Mucosa of stomach (tissue), 1 donor: ENCODE results near the gene FN1.

Experiments used
- H3K27me3 ChIP-seq: one replicate; pipeline ENCODE4 v1.7.0; 2013; ENCODE audit warnings: mild to moderate bottlenecking, low read length; ENCODE audit not compliant: control insufficient read depth, insufficient read depth
- H3K36me3 ChIP-seq: one replicate; pipeline ENCODE4 v1.7.0; 2013; ENCODE audit warnings: low read length; ENCODE audit not compliant: control insufficient read depth, insufficient read depth
- H3K4me1 ChIP-seq: one replicate; pipeline ENCODE4 v1.7.0; 2013; ENCODE audit warnings: mild to moderate bottlenecking, low read length; ENCODE audit not compliant: control insufficient read depth, insufficient read depth
- H3K4me3 ChIP-seq: one replicate; pipeline ENCODE4 v1.7.0; 2013; ENCODE audit warnings: low read length
- H3K9ac ChIP-seq: one replicate; pipeline ENCODE4 v1.7.0; 2013; ENCODE audit warnings: mild to moderate bottlenecking, low read length, moderate library complexity
- H3K9me3 ChIP-seq: one replicate; pipeline ENCODE4 v1.7.0; 2013; ENCODE audit warnings: mild to moderate bottlenecking, low read length, moderate library complexity; ENCODE audit not compliant: control insufficient read depth
- donor health status: Pancreatic carcinoma.

Gene FN1

DNA sequence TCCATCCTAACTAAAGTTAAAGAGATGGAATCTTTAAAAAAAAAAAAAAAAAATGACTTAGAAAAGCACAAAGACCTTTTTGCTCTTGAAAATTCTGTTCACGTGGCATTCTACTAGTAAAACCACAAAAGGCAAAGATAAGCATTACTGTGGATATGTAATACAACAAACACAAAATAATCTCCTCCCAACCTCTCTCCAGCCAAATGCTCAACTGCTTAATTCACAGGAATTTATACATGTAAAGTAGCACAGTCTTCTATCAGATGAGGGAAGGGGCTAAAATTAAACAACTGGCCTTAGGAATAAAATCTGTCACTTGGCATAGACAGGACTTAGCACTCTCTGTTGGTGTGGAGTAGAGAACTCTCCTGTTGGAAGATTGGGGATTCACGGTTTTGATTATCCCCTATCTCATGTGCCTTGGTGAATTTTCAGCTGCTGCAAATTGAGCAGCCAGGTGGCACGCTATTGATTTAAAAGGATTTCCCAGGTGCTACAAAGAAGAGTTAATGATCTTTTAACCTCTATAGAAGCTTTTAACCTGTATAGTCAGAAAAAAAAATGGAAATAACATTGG, 66.6 kb downstream of the FN1 start:
- Histone ChIP-seq H3K4me1 (no peaks in the 10 kb centered on the region), H3K4me3 (no peak overlapping the region), H3K9ac (no peak overlapping the region), H3K36me3 (peaks cover 5% of the 10 kb centered on the region), H3K9me3 (no peaks in the 10 kb centered on the region), H3K27me3 (no peaks in the 10 kb centered on the region)

GRCh38 chr2:215368493-215368809, 67.4 kb downstream of the FN1 start:
- Histone ChIP-seq H3K36me3 (peaks cover 5% of the 10 kb centered on the region), H3K9ac (no peak overlapping the region), H3K9me3 (no peaks in the 10 kb centered on the region), H3K27me3 (no peaks in the 10 kb centered on the region), H3K4me1 (no peaks in the 10 kb centered on the region), H3K4me3 (no peak overlapping the region)

- H3K27me3 ChIP-seq, result no peaks in the 10 kb centered on the region
- H3K36me3 ChIP-seq, result peaks cover 5% of the 10 kb centered on the region
- no peak overlapping the region for H3K9ac ChIP-seq
- no peak overlapping the region for H3K4me3 ChIP-seq
- H3K9me3 ChIP-seq, result no peaks in the 10 kb centered on the region
- no peaks in the 10 kb centered on the region for H3K4me1 ChIP-seq
These were observed 68.0 kb downstream of the FN1 start for GRCh38 chr2:215367662-215368492.

DNA sequence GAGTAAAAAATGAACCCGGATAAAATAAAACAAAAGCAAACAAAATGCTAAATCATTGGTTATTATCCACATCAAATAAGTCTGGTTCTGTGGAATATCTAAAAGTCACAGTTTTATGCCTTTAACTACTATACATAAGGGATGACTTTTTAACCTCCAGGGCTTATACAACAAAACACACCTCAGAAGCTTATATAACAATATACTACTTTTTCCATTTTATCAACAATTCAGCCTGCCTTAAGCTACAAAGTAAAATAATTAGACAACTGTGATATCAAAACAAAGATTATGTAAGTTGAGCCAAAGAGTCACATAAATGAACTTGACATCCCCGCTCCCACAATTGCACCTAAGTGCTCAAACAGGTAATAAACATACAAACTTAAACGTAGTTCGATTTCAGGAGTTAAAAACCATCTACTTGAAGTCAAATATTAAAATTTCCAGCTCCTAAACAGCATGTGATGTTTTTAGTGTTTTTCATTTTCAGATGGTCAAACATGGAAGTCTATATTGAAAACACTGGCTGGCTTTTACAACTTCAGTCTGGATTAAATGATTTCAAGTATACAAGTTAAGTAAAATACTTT, 69.3 kb downstream of the FN1 start:
- Histone ChIP-seq H3K36me3 (peaks cover 5% of the 10 kb centered on the region), H3K9me3 (no peaks in the 10 kb centered on the region), H3K9ac (no peak overlapping the region), H3K4me3 (no peak overlapping the region), H3K4me1 (no peaks in the 10 kb centered on the region), H3K27me3 (no peaks in the 10 kb centered on the region)

DNA sequence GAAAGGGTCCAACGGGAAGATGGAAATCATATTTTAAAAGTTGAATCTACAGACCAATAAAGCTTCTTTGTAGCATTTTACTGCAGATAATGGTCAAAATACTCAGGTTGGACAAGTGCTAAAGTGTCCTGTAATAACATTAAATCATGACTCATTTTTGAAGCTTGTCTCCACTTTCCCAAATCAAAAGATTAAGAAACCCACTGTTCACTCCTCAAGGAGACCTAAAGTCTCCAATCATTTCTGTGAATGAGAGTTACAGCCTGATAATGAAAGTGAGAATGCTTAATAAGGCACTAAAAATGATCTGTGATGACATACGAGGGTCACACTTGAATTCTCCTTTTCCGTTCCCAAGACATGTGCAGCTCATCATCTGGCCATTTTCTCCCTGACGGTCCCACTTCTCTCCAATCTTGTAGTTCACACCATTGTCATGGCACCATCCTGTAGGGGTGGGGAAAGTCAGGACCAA, 70.6 kb downstream of the FN1 start:
- H3K4me3 ChIP-seq, result no peak overlapping the region
- peaks cover 5% of the 10 kb centered on the region for H3K36me3 ChIP-seq

GRCh38 chr2:215364157-215365155, 71.4 kb downstream of the FN1 start:
- no peaks in the 10 kb centered on the region for H3K9me3 ChIP-seq
- H3K36me3 ChIP-seq, result peaks cover 5% of the 10 kb centered on the region
- no peak overlapping the region for H3K9ac ChIP-seq
- H3K27me3 ChIP-seq, result no peaks in the 10 kb centered on the region
- no peak overlapping the region for H3K4me3 ChIP-seq
- no peaks in the 10 kb centered on the region for H3K4me1 ChIP-seq

More for the DNA sequence above, 70.6 kb downstream of the FN1 start:
- H3K4me1 ChIP-seq, result no peaks in the 10 kb centered on the region
- no peaks in the 10 kb centered on the region for H3K27me3 ChIP-seq
- no peak overlapping the region for H3K9ac ChIP-seq
- no peaks in the 10 kb centered on the region for H3K9me3 ChIP-seq

- Histone ChIP-seq H3K4me1 (no peaks in the 10 kb centered on the region), H3K27me3 (no peaks in the 10 kb centered on the region), H3K9ac (no peak overlapping the region), H3K36me3 (peaks cover 5% of the 10 kb centered on the region), H3K4me3 (no peak overlapping the region), H3K9me3 (no peaks in the 10 kb centered on the region)
These were observed 72.3 kb downstream of the FN1 start for GRCh38 chr2:215363461-215364156.

DNA sequence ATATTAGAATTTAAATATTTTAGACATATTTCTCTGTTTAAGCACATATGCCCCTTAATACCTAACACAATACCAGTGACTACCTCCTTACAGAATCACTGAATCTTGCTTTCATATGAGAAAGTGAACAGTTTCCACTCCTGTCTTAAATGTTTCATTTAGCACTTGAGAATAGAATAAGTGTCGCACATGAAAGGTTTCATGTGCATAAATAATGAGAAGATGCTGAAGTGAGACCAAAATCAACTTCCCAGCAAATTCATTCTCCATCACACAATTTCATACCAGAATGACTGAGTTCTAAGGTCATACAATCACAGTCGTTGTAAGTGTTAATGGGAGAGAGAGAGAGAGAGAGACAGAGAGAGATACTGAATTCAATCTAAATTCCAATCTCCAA, 72.8 kb downstream of the FN1 start:
- Histone ChIP-seq H3K9ac (no peak overlapping the region), H3K4me3 (no peak overlapping the region), H3K4me1 (no peaks in the 10 kb centered on the region), H3K36me3 (peaks cover 5% of the 10 kb centered on the region), H3K27me3 (no peaks in the 10 kb centered on the region), H3K9me3 (no peaks in the 10 kb centered on the region)

- H3K27me3 ChIP-seq, result no peaks in the 10 kb centered on the region
- no peak overlapping the region for H3K4me3 ChIP-seq
- no peaks in the 10 kb centered on the region for H3K9me3 ChIP-seq
- H3K9ac ChIP-seq, result no peak overlapping the region
- peaks cover 5% of the 10 kb centered on the region for H3K36me3 ChIP-seq
- H3K4me1 ChIP-seq, result no peaks in the 10 kb centered on the region
These were observed 73.3 kb downstream of the FN1 start for GRCh38 chr2:215362562-215362904.

DNA sequence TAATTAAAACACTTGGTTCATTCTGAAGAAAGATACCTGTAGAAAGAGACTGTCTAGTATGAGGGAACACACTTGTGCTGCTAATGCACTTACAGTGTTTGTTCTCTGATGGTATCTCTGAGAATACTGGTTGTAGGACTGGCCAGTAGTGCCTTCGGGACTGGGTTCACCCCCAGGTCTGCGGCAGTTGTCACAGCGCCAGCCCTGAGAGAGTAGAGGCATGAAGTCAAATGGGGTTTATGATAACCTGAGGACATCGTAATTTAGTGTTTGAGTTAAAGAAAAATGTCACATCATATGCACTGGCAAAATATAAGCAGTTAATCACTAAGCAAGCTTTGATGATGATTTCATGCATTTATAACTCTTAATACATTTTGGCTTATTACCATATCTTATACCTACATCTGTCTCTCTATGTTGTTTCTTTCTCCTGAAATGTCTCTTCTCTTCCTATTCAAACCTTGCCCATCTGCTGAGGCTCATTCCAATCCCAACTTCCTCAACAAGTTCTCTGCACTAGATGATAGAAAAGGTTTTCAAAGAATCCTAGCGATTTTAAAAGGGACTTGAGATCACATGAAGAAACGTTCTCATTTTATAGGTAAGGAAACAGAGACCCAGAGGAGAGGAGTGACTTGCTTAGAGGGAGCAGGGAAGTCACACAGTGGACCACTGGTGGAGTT, 73.8 kb downstream of the FN1 start:
- Histone ChIP-seq H3K36me3 (peaks cover 5% of the 10 kb centered on the region), H3K4me1 (no peaks in the 10 kb centered on the region), H3K9me3 (no peaks in the 10 kb centered on the region), H3K27me3 (no peaks in the 10 kb centered on the region), H3K9ac (no peak overlapping the region), H3K4me3 (no peak overlapping the region)
